ENCODE results near the gene RAI14. TPM values are rescaled to one million over a fixed set of nuclear protein-coding genes. Genes with fewer than 3 reads are reported as not detected.
"Not testable (repeated sequence)": the region's sequence is repeated elsewhere in the genome, so short reads cannot be mapped to it uniquely, and the experiment has no call there.

RAI14 gene
- total RNA-seq, 2 experiments from 2014 or later = 0.92 to 12.3 TPM

- Histone ChIP-seq H3K27ac (ENCODE audit: low read depth, low read length, poor library complexity, severe bottlenecking) (no peak overlapping the region), H3K9me2 (ENCODE audit: insufficient read depth, low read length) (no peaks in the 10 kb centered on the region), H3K4me3 (ENCODE audit: low read depth, low read length, poor library complexity, severe bottlenecking) (no peak overlapping the region), H3K36me3 (ENCODE audit: insufficient read depth, low read length) (no peaks in the 10 kb centered on the region), H3K9me3 (ENCODE audit: low read length) (no peaks in the 10 kb centered on the region), H4K20me1 (ENCODE audit: insufficient read depth, low read length) (no peaks in the 10 kb centered on the region), H3K79me2 (ENCODE audit: insufficient read depth, low read depth, low read length) (no peaks in the 10 kb centered on the region), H2AFZ (ENCODE audit: low read length) (no peak overlapping the region), H3K4me2 (ENCODE audit: low read length) (no peak overlapping the region), H3K4me1 (ENCODE audit: insufficient read depth, low read length, poor library complexity, severe bottlenecking) (no peaks in the 10 kb centered on the region)
- intact Hi-C loops (cut with micrococcal nuclease; ENCODE audit: unreplicated experiment) = no loop called here
- DNase-seq (ENCODE audit: low spot score) = no peak
- TF ChIP-seq, protein P1, sequence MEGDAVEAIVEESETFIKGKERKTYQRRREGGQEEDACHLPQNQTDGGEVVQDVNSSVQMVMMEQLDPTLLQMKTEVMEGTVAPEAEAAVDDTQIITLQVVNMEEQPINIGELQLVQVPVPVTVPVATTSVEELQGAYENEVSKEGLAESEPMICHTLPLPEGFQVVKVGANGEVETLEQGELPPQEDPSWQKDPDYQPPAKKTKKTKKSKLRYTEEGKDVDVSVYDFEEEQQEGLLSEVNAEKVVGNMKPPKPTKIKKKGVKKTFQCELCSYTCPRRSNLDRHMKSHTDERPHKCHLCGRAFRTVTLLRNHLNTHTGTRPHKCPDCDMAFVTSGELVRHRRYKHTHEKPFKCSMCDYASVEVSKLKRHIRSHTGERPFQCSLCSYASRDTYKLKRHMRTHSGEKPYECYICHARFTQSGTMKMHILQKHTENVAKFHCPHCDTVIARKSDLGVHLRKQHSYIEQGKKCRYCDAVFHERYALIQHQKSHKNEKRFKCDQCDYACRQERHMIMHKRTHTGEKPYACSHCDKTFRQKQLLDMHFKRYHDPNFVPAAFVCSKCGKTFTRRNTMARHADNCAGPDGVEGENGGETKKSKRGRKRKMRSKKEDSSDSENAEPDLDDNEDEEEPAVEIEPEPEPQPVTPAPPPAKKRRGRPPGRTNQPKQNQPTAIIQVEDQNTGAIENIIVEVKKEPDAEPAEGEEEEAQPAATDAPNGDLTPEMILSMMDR (conservative IDR thresholded peaks at IDR 0.05; ENCODE audit: low read length) = no peak
- TF ChIP-seq EZH2phosphoT487 (IDR thresholded peaks at IDR 0.05; ENCODE audit: borderline replicate concordance, low read depth, low read length) = no peak
- CTCF ChIA-PET (ENCODE audit: unreplicated experiment) = no interaction called here
- no TSS peak for BruUV-seq (replicated peaks)
- POLR2A ChIA-PET = no interaction called here
Observed at GRCh38 chr5:34699155-34700077, 43.3 kb downstream of the RAI14 start.

DNA sequence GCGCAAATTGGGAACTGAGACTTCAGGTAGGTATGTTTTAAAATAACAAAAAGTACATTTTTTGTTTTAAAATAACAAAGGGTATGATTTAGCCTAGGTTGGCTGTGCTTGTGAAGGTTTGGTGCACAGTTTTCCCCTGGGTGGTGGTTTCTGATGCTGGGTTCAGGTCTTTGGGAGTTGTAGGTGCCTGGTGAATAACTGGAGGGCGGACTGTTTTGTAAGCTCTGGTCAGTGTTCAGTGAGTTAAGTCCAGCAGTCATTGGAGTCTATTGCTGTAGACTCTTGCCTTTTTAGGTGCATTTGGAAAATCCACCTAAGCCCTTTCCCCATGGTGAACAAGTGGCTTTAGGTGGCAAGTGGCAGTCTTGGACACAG, 43.9 kb downstream of the RAI14 start:
- no peaks in the 10 kb centered on the region for H3K9me2 ChIP-seq (ENCODE audit: insufficient read depth, low read length)
- intact Hi-C loops (cut with micrococcal nuclease; ENCODE audit: unreplicated experiment) = no loop called here
- H4K20me1 ChIP-seq (ENCODE audit: insufficient read depth, low read length) = no peaks in the 10 kb centered on the region
- no peaks in the 10 kb centered on the region for H3K4me1 ChIP-seq (ENCODE audit: insufficient read depth, low read length, poor library complexity, severe bottlenecking)
- POLR2A ChIA-PET = no interaction called here
- CTCF ChIA-PET (ENCODE audit: unreplicated experiment) = no interaction called here
- H3K4me2 ChIP-seq (ENCODE audit: low read length) = no peak overlapping the region
- no peak overlapping the region for H2AFZ ChIP-seq (ENCODE audit: low read length)
- no peak for TF ChIP-seq EZH2phosphoT487 (IDR thresholded peaks at IDR 0.05; ENCODE audit: borderline replicate concordance, low read depth, low read length)
- TF ChIP-seq, protein P1 (conservative IDR thresholded peaks at IDR 0.05; ENCODE audit: low read length) = no peak
- no peak overlapping the region for H3K4me3 ChIP-seq (ENCODE audit: low read depth, low read length, poor library complexity, severe bottlenecking)
- H3K27ac ChIP-seq (ENCODE audit: low read depth, low read length, poor library complexity, severe bottlenecking) = no peak overlapping the region
- no TSS peak for BruUV-seq (replicated peaks)
- H3K79me2 ChIP-seq (ENCODE audit: insufficient read depth, low read depth, low read length) = no peaks in the 10 kb centered on the region
- DNase-seq (ENCODE audit: low spot score) = no peak
- H3K36me3 ChIP-seq (ENCODE audit: insufficient read depth, low read length) = no peaks in the 10 kb centered on the region
- no peaks in the 10 kb centered on the region for H3K9me3 ChIP-seq (ENCODE audit: low read length)

DNA sequence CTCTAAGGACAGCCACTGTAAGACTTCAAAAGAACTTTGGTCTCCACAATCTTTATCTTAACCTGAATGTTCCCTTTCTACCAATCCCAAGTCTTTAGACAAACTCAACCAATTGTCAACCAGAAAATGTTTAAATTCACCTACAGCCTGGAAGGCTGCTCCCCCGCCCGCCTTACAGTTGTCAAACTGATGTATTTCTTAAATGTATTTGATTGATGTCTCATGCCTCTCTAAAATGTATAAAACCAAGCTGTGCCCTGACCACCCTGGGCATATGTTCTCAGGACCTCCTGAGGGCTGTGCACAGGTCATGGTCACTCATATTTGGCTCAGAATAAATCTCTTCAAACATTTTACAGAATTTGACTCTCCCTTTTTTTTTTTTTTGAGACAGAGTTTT, 45.3 kb downstream of the RAI14 start:
- DNase-seq (ENCODE audit: low spot score); H2AFZ ChIP-seq (ENCODE audit: low read length); H3K9me2 ChIP-seq (ENCODE audit: insufficient read depth, low read length); H3K4me3 ChIP-seq (ENCODE audit: low read depth, low read length, poor library complexity, severe bottlenecking); intact Hi-C loops (cut with micrococcal nuclease; ENCODE audit: unreplicated experiment); H3K4me1 ChIP-seq (ENCODE audit: insufficient read depth, low read length, poor library complexity, severe bottlenecking); H3K27ac ChIP-seq (ENCODE audit: low read depth, low read length, poor library complexity, severe bottlenecking); H3K79me2 ChIP-seq (ENCODE audit: insufficient read depth, low read depth, low read length); BruUV-seq (replicated peaks); H4K20me1 ChIP-seq (ENCODE audit: insufficient read depth, low read length); H3K36me3 ChIP-seq (ENCODE audit: insufficient read depth, low read length); CTCF ChIA-PET (ENCODE audit: unreplicated experiment); H3K4me2 ChIP-seq (ENCODE audit: low read length); H3K9me3 ChIP-seq (ENCODE audit: low read length): not testable (repeated sequence)
- POLR2A ChIA-PET = interaction anchor here (0.7 kb wide), 1 partner anchor 36 kb away, joined by 3 read pairs; no protein-coding TSS in a partner anchor
